PC-3 (cell line): ENCODE measurements around the gene HDAC10. TPM values are rescaled to one million over a fixed set of nuclear protein-coding genes. Genes with fewer than 3 reads are reported as not detected.

ENCODE experiments used
- ATAC-seq: fragments of 200-7000 bp; cut with Tn5 transposase; 2 replicates; pipeline ENCODE4 v1.9.1; 2020; ENCODE audit warnings: mild to moderate bottlenecking, moderate library complexity
- BruUV-seq: library from RNA; stranded (reverse); fragments of 400-500 nt; replicated peaks from 2 replicates; lab custom pipeline; 2021; lab: Mats Ljungman, UMichigan
- CTCF ChIA-PET: fragments of 300-600 bp; sonication (Branson Sonifier 250); formaldehyde crosslinking; loops from one replicate; lab custom pipeline; 2022; ENCODE audit warnings: antibody characterized with exemption; lab: Charles Lee
- POLR2A ChIA-PET: fragments of 300-600 bp; sonication (Branson Sonifier 250); formaldehyde crosslinking; loops from one replicate; lab custom pipeline; 2022; ENCODE audit warnings: antibody characterized with exemption; ENCODE audit not compliant: unreplicated experiment; lab: Charles Lee
- DNase-seq: peaks from one replicate; pipeline ENCODE4 v3.0.0-alpha.2; 2015
- H2AFZ ChIP-seq: fragments of 300-600 bp; sonication (generic); 2 replicates; pipeline ENCODE4 v1.6.0; 2016; ENCODE audit warnings: antibody characterized with exemption, low read length
- H3F3A ChIP-seq: fragments of 300-600 bp; sonication (generic); one replicate; pipeline ENCODE4 v1.6.0; 2017; ENCODE audit warnings: antibody characterized with exemption, low read length, control low read depth, mild to moderate bottlenecking; ENCODE audit not compliant: unreplicated experiment
- H3K27ac ChIP-seq: fragments of 300-600 bp; sonication (generic); 2 replicates; pipeline ENCODE4 v1.5.1; 2016; ENCODE audit warnings: mild to moderate bottlenecking, low read length
- H3K27me3 ChIP-seq: fragments of 300-600 bp; sonication (generic); 2 replicates; pipeline ENCODE4 v1.6.1; 2016; ENCODE audit warnings: low read length, mixed read lengths
- H3K36me3 ChIP-seq: fragments of 300-600 bp; sonication (generic); 2 replicates; pipeline ENCODE4 v1.6.1; 2016; ENCODE audit warnings: low read depth, mixed run types, low read length, mixed read lengths
- H3K4me1 ChIP-seq: fragments of 300-600 bp; sonication (generic); 2 replicates; pipeline ENCODE4 v1.5.1; 2016; ENCODE audit warnings: low read length; ENCODE audit not compliant: insufficient read depth
- H3K4me2 ChIP-seq: fragments of 300-600 bp; sonication (generic); 2 replicates; pipeline ENCODE4 v1.6.0; 2016; ENCODE audit warnings: low read length
- H3K4me3 ChIP-seq: fragments of 300-600 bp; sonication (generic); 2 replicates; pipeline ENCODE4 v1.5.1; 2016; ENCODE audit warnings: mild to moderate bottlenecking, low read length, mixed read lengths
- H3K79me2 ChIP-seq: fragments of 300-600 bp; sonication (generic); 2 replicates; pipeline ENCODE4 v1.6.1; 2017; ENCODE audit warnings: low read length, mixed read lengths
- H3K9ac ChIP-seq: fragments of 300-600 bp; sonication (generic); 2 replicates; pipeline ENCODE4 v1.6.0; 2016; ENCODE audit warnings: mild to moderate bottlenecking, low read length
- H3K9me2 ChIP-seq: fragments of 300-600 bp; sonication (generic); replicated peaks from 2 replicates; pipeline ENCODE4 v1.6.1; 2016; ENCODE audit warnings: mixed run types, low read length, mixed read lengths
- H3K9me3 ChIP-seq: fragments of 300-600 bp; sonication (generic); 2 replicates; pipeline ENCODE4 v1.6.1; 2016; ENCODE audit warnings: low read length, mixed read lengths
- H4K20me1 ChIP-seq: fragments of 300-600 bp; sonication (generic); 2 replicates; pipeline ENCODE4 v1.6.1; 2016; ENCODE audit warnings: low read length, mixed read lengths
- EZH2 ChIP-seq: fragments of 300-600 bp; sonication (generic); IDR thresholded peaks from one replicate; pipeline ENCODE4 v1.6.1; 2017; ENCODE audit warnings: antibody characterized with exemption, mild to moderate bottlenecking, low read length; ENCODE audit not compliant: unreplicated experiment
- EZH2phosphoT487 ChIP-seq: fragments of 300-600 bp; sonication (generic); IDR thresholded peaks from 2 replicates; pipeline ENCODE4 v1.6.1; 2018; ENCODE audit warnings: mild to moderate bottlenecking, antibody characterized with exemption, low read length, borderline replicate concordance
- intact Hi-C: fragments of 100-400 bp; cut with micrococcal nuclease; formaldehyde crosslinking; loops from 2 replicates; pipeline ENCODE4 v1.9.0; 2023
- total RNA-seq: library from RNA; depleted of rRNA; stranded (reverse); fragments of >200 nt; gene quantifications from 2 replicates; pipeline ENCODE4 v1.2.3, GENCODE V29; 2014
- TF ChIP-seq, protein P1 (sequence below): fragments of 300-600 bp; sonication (generic); conservative IDR thresholded peaks from 2 replicates; pipeline ENCODE4 v1.5.1; 2017; ENCODE audit warnings: antibody characterized with exemption, low read depth, mild to moderate bottlenecking, low read length

HDAC10 gene
- total RNA-seq, 1 experiment from 2014 or later, result 25.8 TPM

- Histone ChIP-seq H2AFZ (no peak overlapping the region), H3K4me2 (no peak overlapping the region), H3K9me2 (no peaks in the 10 kb centered on the region), H3K9ac (no peak overlapping the region), H4K20me1 (peaks cover 4% of the 10 kb centered on the region; the same call in 1 of the 2 replicates), H3K4me3 (no peak overlapping the region), H3K4me1 (peaks cover 34% of the 10 kb centered on the region), H3K79me2 (peaks cover 89% of the 10 kb centered on the region), H3K9me3 (no peaks in the 10 kb centered on the region), H3K27ac (no peak overlapping the region), H3K36me3 (no peaks in the 10 kb centered on the region), H3F3A (peaks cover 3% of the 10 kb centered on the region), H3K27me3 (no peaks in the 10 kb centered on the region)
- ChIA-PET POLR2A (no interaction called here), CTCF (no interaction called here)
- DNase-seq (no peak), ATAC-seq (no peak)
- TF ChIP-seq, protein P1, sequence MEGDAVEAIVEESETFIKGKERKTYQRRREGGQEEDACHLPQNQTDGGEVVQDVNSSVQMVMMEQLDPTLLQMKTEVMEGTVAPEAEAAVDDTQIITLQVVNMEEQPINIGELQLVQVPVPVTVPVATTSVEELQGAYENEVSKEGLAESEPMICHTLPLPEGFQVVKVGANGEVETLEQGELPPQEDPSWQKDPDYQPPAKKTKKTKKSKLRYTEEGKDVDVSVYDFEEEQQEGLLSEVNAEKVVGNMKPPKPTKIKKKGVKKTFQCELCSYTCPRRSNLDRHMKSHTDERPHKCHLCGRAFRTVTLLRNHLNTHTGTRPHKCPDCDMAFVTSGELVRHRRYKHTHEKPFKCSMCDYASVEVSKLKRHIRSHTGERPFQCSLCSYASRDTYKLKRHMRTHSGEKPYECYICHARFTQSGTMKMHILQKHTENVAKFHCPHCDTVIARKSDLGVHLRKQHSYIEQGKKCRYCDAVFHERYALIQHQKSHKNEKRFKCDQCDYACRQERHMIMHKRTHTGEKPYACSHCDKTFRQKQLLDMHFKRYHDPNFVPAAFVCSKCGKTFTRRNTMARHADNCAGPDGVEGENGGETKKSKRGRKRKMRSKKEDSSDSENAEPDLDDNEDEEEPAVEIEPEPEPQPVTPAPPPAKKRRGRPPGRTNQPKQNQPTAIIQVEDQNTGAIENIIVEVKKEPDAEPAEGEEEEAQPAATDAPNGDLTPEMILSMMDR, result no peak
- no peak for TF ChIP-seq EZH2phosphoT487
- no peak for TF ChIP-seq EZH2
- no TSS peak for BruUV-seq
- intact Hi-C loops, result no loop called here
Measured at GRCh38 chr22:50299785-50300619, 48.9 kb upstream of the HDAC10 start.

DNA sequence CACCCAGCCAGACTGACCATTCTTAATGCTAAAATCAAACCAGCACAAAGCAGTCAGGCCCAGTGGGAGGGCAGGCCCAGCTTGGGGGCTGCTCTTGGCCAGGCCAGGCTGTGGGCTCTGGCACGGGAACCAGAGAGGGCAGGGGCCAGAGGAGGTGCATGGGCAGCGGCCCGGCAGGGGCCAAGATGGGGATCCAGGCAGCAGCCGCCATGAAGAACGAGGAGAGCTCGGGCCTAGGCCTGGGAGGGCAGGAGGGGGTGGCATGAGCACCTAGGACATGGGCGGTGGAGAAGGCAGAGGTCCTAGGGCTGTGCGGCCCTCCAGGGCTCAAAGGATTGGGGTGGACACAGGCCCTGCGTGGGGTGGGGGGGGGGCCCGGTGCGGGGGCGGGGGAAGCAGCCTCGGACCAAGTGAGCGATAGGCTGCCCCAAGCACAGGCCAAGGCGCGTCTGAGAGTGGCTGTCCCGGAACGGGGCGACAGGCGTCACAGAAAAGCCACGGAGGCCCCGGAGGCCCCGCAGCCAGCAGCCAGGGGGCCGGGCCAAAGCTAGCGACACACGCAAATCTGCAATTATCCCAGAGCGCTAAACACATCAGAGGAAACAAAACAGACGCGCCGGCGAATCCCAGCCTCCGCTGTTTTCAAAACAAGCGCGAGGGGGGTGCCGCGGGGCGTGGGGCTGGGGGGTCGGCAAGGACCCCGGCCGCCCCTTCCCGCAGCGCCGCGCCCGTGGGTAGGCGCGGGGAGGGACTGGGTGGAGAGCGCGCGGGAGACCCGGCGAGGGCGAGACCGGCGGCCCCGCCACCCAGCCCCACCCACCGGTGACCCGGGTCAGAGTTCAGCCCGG is 48.1 kb upstream of the HDAC10 start:
- no peak overlapping the region for H3K9ac ChIP-seq
- intact Hi-C loops, result no loop called here
- no peaks in the 10 kb centered on the region for H3K9me2 ChIP-seq
- TF ChIP-seq EZH2 (no peak), EZH2phosphoT487 (no peak)
- TF ChIP-seq, protein P1, result no peak
- H3K4me2 ChIP-seq, result no peak overlapping the region
- peaks cover 29% of the 10 kb centered on the region for H3K4me1 ChIP-seq
- ChIA-PET CTCF (no interaction called here), POLR2A (no interaction called here)
- no peak overlapping the region for H2AFZ ChIP-seq
- DNase-seq (no peak), ATAC-seq (no peak)
- no peak overlapping the region for H3K4me3 ChIP-seq
- H3K27me3 ChIP-seq, result no peaks in the 10 kb centered on the region
- no TSS peak for BruUV-seq
- H3K27ac ChIP-seq, result no peak overlapping the region
- peaks cover 91% of the 10 kb centered on the region for H3K79me2 ChIP-seq
- peaks cover under 1% of the 10 kb centered on the region for H3F3A ChIP-seq
- H3K9me3 ChIP-seq, result no peaks in the 10 kb centered on the region
- peaks cover 4% of the 10 kb centered on the region; the same call in 1 of the 2 replicates for H4K20me1 ChIP-seq
- H3K36me3 ChIP-seq, result no peaks in the 10 kb centered on the region
